Parietal lobe (tissue), 2 donors: ENCODE data around the gene IL12B. TPM values are rescaled to one million over a fixed set of nuclear protein-coding genes. Genes with fewer than 3 reads are reported as not detected.

Experiments used
- small RNA-seq: library from RNA; depleted of rRNA; stranded (forward); fragments of <200 nt; gene quantifications from one replicate; pipeline ENCODE3, GENCODE V24; 2014; ENCODE audit warnings: low replicate concordance
- total RNA-seq: library from RNA; depleted of rRNA; stranded (reverse); fragments of >200 nt; gene quantifications from one replicate; pipeline ENCODE4 v1.2.3, GENCODE V29; 2014

IL12B gene
- not detected for total RNA-seq

DNA sequence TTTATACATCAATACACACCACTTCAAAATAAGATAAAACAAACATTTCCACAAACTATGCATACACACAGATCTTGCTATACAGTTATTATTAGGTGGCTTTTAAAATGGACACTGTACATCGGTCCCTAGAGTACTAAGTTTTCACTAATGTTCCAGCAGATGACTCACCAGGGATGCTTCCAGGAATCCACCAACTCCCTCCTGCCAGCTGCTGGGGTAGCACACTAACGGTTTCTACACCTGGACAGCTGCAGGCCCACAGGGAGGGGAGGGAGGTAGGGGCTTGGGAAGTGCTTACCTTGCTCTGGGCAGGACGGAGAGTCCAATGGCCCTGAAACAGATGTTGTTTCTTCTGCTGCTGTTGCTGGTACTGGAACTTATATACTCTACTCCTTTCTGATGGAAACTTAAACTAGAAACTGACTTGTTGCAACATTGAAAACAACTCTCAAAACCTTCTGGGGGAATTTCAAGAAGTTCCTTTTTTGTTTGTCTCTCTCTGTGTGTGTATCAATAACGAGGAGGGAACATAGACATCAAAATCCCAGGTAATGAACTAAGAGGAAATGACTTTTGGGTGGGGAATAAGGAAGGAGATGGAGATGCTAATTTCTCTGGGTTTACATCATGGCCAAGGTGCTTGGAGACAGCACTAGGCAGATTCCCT is at the start of gene IL12B:
Gene IL12B (minus strand): TSS at position 357 of the 670 bp plus-strand sequence. CDS start 3,705 bp downstream, outside the sequence.

Small RNA genes within 50 kb of the gene (small RNA-seq; reads per million reads assigned to genes)
- not detected for gene RNU4ATAC2P

Other genes with a start within 250 kb of the IL12B start
- 2.5 TPM for gene EBF1, start 230.6 kb downstream of the IL12B start, total RNA-seq
- 119 TPM for gene RNF145, start 120.9 kb downstream of the IL12B start, total RNA-seq
- 17.8 TPM for gene UBLCP1, start 67.2 kb downstream of the IL12B start, total RNA-seq